GM18507 (cell line): ENCODE measurements around the gene WDR75.
"Not testable (repeated sequence)": the region's sequence is repeated elsewhere in the genome, so short reads cannot be mapped to it uniquely, and the experiment has no call there.

ENCODE experiments used
- DNase-seq: peaks from one replicate; pipeline ENCODE4 v3.0.0; 2011; ENCODE audit warnings: low read depth; ENCODE audit not compliant: insufficient read length; ENCODE audit errors: extremely low spot score
- FAIRE-seq: peaks from 2 replicates; lab custom pipeline; 2011; peaks lifted over from hg19 to GRCh38; lab: Jason Lieb, UNC

The WDR75 gene

DNA sequence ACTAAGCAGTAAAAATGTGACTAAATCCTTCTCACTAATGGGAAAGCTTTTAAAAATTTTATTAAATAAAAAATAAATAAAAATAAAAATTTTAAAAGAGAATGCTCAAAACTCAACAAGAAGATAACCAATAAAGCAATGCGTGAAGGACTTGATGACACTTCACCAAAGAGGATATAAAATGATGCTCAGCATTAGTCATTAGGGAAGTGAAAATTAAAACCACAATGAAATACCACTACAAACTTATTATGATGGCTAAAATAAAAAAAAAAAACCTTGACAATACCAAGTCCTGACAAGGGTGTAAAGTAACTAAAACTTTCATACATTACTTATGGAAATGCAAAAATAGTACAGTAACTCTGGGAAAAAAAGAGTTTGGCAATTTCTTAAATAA is 3.3 kb upstream of the WDR75 start:
- FAIRE-seq (no peak), DNase-seq (no peak)

DNA sequence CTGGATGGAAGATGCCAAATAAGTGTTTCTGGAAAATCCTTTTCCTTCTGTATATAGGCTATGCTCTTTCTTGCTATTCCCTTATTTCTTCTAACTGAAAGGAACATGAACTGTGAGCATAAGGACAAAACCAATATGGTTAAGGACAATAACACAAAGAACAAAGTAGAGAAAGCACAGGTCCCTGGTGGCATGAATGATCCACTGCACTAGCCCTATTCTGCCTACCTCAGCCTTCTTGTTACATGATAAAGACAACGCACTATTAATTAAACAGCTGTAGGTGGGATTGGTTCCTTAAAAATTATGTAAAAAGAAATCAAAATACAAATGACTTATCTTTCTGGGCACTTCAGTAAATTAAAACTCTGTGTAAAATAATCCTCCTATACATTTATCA is 1.9 kb upstream of the WDR75 start:
- FAIRE-seq (no peak), DNase-seq (no peak)

DNA sequence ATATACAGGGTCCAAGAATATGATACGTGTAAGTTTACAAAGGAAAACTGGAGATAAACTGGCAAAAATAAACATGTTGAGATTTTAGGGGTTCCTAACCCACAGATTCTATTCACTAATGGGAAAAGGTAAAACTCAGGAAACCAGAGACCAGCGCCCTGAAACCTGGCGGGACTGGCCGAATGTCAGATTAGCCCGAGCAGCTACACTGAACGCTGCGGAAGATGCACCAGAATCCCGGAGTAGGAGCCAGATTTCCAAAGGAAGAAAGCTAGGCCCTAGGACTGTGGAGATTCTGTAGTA is 679 bp upstream of the WDR75 start:
- DNase-seq (no peak), FAIRE-seq (no peak)

DNA sequence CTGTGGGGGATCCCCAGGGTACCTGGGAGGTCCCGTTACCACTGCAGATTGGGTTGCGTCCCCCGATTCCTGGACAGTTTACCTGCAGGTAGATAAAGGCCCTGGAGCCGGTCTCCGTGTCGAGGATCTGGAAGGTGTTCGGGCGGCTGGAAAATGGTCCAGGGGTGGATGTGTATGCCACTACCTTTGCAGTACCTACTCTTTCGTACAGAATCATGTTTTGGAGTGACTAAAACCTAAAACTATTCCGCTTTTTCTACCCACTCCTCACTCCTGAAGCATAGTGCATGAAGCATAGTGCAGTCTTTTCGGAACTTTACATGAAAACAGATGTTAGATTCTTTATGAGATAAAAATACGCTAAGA is 418 bp downstream of the WDR75 start:
- FAIRE-seq (peak; percentile 24), DNase-seq (peak; percentile 8)

DNA sequence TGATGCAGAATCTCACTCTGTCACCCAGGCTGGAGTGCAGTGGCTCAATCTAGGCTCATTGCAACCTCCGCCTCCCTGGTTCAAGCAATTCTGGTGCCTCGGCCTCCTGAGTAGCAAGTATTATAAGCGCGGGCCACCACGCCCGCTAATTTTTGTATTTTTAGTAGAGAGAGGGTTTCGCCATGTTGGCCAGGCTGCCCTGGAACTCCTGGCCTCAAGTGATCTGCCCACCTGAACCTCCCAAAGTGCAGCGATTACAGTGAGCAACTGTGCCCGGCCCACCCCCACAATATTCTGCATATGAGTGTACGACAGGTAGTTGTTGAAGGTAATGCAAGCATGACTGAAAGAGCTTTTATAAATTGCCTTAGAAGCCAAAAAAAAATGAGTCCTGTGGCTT is 1.2 kb downstream of the WDR75 start:
- no peak for FAIRE-seq
- no peak for DNase-seq

DNA sequence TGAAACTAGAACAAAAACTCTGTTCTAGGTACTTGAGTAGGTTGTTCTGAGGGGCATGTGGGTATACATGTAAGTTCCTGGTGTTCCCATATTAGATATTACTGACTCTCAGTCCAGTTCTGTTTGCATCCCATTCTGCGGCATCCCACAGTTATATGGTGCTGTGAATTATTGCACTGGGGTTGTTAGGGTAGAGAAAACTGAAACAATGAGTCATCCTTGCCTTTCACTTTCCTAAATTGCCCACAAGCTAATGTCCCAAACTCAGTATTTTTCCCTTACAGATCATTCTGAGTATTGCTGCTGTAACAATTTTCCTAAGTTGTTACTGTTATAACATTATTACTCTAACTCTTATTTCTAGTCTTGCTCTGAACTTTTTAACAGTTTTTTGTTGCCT is 3.0 kb downstream of the WDR75 start:
- no peak for DNase-seq
- peak; percentile 78 for FAIRE-seq

DNA sequence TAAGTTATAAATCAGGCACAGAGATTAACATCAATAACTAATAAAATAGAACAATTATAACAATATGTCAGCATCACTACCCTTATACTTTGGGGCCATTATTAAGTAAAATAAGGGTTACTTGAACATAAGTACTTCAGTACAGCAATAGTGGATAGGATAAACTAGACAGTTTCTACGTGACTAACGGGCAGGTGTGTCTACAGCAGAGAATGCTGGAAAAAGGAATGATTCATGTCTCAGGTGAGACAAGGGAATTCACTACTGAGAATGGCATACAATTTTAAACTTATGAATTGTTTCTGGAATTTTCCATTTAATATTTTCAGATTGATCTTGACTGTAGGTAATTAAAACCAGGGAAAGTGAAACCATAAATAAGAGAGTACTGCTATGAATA is 5.5 kb downstream of the WDR75 start:
- no peak for FAIRE-seq

DNA sequence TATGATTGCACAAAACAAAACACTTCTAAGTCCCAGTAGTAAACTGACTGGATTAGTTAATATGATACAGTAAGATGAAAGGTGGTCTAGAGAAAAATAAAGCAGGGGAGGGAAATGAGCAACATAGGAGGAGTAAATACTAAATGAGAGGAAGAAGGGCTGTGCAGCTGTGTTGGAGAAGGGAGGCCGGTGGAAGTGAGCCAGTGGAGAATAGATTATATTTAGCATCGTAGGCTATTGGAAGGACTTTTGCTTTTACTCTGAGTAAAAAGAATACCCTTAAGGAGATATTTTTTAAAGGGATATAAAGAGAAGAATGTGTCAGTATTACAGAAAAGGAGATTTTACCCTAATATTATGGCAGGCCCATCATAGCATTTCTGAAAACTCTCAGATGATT is 12.7 kb downstream of the WDR75 start:
- DNase-seq (no peak), FAIRE-seq (no peak)

More for the DNA sequence above, 5.5 kb downstream of the WDR75 start:
- no peak for DNase-seq

DNA sequence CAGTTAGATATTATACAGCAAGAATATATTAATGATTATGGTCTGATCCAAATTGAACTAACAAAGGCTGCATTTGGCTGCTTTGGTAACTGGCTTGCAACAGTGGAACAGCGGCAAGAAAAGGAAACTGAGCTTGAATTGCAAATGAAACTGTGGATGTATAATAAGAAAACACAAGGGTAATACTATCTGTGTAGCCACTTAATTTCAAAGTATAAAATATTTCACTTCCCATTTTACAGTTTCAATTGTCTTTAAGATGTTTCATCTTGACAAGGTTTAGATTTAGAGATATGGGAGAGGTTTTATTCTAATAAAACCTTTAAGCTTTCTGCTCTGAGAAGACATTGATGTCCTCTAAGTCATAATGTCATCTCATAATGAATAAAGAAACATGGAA is 23.8 kb downstream of the WDR75 start:
- DNase-seq (no peak), FAIRE-seq (no peak)

DNA sequence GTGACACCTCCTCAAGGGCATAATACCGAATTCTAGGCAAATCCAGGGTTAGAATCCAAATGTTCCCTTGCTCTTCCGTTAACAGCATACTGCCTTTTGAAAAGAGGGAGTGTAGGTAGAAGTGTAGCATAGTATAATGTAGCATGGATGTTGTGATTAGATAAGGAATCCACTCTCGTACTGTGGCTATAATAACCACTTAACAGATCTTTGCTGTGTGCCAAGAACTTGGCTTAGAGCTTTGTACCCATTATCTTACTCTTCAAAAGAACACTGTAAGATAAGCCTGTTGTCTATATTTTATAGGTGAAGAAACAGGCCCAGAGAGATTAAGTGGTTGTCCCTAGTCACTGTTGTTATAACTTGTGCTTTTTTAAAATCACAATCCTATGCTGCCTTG is 24.2 kb downstream of the WDR75 start:
- DNase-seq, result no peak
- no peak for FAIRE-seq

DNA sequence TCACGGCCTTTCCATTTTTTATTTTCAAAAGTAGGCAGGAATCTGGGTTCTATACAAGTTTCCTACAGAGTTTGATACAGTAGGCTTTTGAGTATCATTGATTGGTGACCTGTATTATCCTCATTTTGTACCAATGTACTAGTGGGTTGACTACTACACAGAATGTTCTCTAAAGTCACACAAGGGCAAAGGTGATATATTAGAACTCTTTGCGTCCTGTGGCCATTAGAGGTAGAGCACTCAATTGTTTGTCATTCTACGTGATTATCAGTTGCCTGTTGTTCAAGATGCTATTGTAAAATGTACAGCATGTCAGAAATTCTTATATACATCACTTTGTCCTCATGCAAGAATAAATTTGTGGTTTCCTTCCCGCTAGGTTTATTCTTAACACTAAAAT is 24.8 kb downstream of the WDR75 start:
- no peak for FAIRE-seq
- no peak for DNase-seq

DNA sequence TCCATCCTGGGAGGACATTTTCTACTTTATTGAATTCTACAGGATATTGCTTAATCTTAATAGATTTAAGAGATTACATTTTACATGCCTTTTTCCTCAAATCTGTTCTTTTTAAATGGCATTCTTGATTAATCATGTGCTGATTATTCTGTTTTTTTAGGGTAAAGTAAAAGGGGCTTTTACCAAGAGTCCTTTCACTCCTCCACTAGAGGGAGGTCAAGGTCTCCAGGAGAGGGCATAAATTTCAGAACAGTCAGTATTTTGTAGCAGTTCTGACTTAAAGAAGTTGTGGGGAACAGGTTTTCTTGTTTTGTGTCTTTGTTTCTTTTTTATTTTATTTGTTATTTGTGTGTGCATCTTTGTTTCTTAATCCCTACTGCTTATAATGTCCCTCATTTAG is 25.4 kb downstream of the WDR75 start:
- DNase-seq (no peak), FAIRE-seq (peak; percentile 36)

DNA sequence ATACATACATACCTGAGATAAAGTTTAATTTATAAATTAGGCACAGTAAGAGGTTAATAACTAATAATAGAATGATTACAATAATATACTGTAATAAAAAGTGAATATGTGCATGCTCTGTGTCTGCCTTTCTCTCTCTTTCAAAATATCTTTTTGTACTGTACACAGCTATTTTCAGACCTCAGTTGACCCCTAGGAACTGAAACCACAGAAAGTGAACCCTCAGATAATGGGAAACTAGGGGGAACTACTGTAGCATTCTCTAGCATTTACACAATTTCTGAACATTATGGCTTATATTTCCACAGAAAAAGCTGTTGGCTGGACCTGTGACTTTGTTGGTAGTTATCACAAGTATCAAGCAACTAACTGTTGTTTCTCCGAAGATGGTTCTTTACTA is 25.9 kb downstream of the WDR75 start:
- no peak for DNase-seq
- no peak for FAIRE-seq

DNA sequence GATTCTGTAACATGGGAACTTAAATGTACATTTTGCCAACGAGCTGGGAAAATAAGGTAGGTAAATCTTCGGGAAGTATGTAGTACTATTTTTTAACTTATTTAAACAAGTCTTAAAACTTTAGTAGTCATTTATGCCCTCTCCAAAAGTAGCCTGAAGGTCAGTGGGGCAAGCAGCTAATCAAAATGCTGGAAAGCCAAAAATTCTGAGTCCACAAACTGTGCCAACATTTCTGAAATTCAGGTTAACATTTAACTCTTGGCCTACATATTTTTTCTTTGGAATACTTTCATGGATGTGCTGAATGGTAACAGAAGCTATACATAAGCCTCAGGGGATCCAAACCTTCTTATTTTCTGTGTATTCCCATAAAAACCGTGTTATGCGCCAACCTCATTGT is 26.3 kb downstream of the WDR75 start:
- FAIRE-seq, result no peak
- DNase-seq, result no peak

DNA sequence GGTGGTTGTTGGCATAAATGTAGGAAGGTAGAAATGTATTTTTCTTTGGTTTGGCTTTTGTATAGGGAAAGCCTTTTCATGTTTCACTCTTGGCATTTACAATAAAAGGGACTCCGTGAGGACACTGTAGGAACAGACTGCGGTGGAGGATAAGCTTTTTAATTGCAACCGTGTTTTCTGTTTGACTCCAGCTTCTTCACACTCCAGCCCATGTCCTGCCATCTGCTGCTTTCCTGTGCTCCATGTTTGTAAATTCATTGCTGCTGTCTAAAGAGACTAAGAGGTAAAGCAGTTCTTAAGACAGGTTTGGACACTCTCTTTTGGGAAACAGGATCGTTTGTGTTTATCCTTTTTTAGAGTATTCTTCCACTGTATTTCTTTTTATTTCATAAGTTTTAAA is 33.3 kb downstream of the WDR75 start:
- DNase-seq, result no peak
- FAIRE-seq, result no peak

DNA sequence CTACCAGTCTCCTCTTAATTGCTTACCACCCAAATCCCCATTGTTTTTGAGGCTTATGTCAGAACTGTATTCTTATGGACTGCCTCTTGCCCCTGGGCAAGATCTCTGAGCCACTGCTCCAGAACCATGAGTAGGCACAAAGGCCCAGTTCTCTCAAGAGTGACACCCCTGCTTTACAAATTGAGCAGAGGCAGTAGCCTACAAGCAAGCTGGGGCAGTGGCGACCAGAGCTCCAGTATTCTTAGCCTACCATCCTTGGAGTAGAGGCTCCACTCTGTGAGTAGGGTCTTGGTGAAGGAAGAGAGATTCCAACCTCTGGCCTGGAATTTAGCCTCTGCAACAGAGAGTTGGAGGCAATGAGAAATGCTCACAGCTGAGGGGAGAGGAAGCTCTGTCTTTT is 36.5 kb downstream of the WDR75 start:
- FAIRE-seq (no peak), DNase-seq (no peak)

DNA sequence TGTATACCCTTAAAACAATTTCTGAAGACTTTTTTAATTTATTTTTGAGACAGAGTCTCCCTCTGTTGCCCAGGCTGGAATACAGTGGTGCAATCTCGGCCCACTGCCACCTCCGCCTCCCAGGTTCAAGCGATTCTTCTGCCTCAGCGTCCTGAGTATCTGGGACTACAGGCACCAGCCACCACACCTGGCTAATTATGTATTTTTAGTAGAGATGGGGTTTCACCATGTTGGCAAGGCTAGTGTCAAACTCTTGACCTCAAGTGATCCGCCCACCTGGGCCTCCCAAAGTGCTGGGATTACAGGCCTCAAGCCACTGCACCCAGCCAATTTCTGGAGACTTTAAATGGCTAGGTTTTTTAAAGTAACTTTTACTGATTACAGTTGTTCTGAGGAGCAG is 37.0 kb downstream of the WDR75 start:
- not testable (repeated sequence) for DNase-seq, FAIRE-seq

DNA sequence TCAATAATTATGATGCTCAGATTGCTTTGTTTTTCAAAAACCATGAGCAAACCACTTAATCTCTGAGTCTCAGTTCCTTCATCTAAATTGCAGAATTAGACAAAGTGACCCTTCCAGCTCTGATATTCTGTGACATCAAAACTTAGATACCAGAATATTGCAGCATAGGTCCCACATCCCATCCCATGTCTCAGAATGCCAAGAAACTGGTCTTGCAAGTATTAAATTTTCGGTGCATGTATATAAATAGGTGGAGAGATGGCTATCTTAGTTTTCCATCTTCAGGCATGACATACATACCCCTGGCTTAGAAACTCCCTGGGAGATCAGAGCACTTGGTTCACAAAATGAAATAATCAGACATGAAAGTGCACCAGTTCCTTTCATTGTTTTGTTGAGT is 39.8 kb downstream of the WDR75 start:
- no peak for DNase-seq
- no peak for FAIRE-seq

DNA sequence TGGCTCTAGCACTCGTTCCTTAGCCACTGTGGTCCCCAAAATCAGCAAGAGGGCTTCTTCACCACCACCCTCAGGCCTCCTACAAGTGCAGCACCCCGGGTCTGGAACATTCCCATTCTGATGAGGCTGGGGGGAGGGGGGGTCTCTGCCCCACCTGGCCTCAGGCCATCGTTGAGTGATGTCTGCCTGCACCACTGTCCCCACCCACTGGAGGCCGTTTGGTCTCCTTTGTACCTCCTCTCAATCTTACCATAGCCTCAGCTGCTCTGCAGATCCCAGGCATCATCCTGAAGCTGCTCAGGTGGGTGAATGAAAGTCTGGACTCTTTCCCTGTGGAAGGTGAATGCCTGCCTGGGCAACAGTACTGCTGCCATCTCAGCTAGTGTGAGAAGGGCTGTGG is 42.3 kb downstream of the WDR75 start:
- DNase-seq (no peak), FAIRE-seq (no peak)

DNA sequence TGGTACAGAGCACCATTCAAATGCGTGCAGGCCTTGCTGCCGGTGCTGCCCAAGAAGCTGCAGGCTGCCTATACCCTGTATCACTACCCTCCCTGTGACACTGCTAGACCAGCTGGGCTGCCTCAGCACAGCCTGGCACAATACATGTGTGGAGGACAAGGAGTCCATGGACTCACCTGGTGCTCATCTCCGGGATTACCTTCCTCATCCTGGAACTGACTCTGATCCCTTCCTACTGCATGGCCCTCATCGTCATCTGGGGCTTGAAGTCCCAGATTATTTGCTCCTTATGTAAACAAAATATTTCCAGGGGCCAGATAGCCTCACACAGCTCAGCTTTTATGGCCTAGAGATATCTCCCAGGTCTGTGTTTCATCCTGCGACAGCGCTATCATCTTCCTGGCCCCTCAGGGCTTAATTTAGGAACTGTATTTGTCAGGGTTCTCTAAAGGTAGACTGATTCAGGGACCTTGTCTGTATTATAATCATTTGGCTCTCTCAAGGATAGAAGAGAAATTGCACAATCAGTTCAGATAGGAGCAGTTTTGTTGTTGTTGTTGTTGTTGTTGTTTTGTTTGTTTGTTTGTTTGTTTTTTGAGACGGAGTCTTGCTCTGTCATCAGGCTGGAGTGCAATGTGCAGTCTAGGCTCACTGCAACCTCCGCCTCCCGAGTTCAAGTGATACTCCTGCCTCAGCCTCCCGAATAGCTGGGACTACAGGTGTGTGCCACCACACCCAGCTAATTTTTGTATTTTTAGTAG is 42.9 kb downstream of the WDR75 start:
- FAIRE-seq (no peak), DNase-seq (no peak)

DNA sequence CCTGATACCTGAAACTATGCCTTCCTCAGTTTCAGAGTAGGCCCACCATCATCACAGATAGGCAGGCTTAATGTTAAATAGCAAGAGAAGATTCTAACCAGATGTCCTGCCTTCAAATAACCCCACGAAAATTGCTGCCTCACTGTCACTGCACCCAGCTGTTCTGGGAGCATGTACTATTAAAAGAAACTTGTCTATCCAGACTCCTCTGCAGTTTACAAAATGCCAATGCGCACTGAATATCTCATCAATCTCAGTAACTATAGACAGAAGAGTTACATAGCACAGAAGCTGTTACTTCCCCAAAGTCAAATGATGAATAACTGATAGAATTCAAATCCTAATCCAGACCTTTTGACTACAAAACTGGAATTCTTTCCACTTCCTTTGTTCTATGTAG is 43.9 kb downstream of the WDR75 start:
- DNase-seq (no peak), FAIRE-seq (no peak)

DNA sequence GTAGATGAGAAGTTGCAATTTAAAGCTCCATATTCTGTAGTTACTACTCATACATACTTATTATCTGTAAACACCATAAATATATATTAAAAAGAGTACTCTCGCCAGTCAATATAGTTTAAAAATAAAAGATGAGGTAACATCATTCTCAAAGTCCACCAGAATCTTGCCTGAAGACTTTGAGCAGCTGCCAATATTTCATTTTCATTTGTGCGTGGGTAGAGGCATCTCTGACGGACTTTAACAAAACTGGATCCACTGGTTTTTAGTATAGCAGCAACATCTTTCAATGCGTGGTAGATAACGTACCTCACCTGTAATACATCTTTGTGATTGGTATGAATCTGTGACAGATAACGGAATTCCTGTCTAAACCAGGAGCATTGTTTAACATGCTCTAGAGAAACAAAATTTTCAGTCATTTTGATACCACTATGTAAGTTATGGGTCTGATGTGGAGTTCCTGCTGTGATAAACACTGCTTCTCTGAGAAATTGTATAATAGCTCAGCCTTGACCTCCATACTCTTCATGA is 45.0 kb downstream of the WDR75 start:
- DNase-seq (no peak), FAIRE-seq (no peak)
